HL-60 (cell line): Measurements from ENCODE around the gene ART1.

Experiments used
- TF ChIP-seq, protein P1 (sequence below): IDR thresholded peaks from one replicate; pipeline ENCODE4 v1.5.1; 2011; ENCODE audit warnings: low read length, control low read depth, inconsistent platforms; ENCODE audit not compliant: insufficient read depth
- TF ChIP-seq, protein P2 (sequence below): IDR thresholded peaks from 2 replicates; pipeline ENCODE4 v1.6.1; 2012; ENCODE audit warnings: low read depth; ENCODE audit not compliant: insufficient replicate concordance

DNA sequence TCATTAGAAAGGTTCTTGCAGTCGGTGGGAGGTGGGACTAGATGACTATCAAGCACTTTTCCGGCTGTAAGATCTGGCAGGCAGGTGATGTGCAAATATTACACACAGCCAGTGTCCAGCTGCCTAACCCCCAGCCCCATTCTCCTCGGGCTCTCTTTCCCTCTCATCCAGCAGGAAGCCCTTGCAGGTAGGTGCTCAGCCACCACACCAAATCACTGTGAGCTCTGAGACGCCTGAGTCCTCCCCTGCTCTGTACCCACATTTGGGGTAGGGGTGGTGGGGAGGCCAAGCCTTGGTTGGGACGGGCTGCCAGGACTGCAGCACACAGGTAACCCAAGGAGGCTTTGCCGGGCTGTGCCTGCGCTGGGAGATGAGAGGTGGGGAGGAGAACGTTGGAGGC is 3.7 kb upstream of the ART1 start:
- TF ChIP-seq, protein P1, sequence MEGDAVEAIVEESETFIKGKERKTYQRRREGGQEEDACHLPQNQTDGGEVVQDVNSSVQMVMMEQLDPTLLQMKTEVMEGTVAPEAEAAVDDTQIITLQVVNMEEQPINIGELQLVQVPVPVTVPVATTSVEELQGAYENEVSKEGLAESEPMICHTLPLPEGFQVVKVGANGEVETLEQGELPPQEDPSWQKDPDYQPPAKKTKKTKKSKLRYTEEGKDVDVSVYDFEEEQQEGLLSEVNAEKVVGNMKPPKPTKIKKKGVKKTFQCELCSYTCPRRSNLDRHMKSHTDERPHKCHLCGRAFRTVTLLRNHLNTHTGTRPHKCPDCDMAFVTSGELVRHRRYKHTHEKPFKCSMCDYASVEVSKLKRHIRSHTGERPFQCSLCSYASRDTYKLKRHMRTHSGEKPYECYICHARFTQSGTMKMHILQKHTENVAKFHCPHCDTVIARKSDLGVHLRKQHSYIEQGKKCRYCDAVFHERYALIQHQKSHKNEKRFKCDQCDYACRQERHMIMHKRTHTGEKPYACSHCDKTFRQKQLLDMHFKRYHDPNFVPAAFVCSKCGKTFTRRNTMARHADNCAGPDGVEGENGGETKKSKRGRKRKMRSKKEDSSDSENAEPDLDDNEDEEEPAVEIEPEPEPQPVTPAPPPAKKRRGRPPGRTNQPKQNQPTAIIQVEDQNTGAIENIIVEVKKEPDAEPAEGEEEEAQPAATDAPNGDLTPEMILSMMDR, result no peak
- TF ChIP-seq, protein P2, sequence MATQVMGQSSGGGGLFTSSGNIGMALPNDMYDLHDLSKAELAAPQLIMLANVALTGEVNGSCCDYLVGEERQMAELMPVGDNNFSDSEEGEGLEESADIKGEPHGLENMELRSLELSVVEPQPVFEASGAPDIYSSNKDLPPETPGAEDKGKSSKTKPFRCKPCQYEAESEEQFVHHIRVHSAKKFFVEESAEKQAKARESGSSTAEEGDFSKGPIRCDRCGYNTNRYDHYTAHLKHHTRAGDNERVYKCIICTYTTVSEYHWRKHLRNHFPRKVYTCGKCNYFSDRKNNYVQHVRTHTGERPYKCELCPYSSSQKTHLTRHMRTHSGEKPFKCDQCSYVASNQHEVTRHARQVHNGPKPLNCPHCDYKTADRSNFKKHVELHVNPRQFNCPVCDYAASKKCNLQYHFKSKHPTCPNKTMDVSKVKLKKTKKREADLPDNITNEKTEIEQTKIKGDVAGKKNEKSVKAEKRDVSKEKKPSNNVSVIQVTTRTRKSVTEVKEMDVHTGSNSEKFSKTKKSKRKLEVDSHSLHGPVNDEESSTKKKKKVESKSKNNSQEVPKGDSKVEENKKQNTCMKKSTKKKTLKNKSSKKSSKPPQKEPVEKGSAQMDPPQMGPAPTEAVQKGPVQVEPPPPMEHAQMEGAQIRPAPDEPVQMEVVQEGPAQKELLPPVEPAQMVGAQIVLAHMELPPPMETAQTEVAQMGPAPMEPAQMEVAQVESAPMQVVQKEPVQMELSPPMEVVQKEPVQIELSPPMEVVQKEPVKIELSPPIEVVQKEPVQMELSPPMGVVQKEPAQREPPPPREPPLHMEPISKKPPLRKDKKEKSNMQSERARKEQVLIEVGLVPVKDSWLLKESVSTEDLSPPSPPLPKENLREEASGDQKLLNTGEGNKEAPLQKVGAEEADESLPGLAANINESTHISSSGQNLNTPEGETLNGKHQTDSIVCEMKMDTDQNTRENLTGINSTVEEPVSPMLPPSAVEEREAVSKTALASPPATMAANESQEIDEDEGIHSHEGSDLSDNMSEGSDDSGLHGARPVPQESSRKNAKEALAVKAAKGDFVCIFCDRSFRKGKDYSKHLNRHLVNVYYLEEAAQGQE, result no peak
